ENCODE measurements around the gene ACACB. TPM values are rescaled to one million over a fixed set of nuclear protein-coding genes. Genes with fewer than 3 reads are reported as not detected.

Gene ACACB
- total RNA-seq, 1 experiment from 2014 or later: 8.2 TPM

- Histone ChIP-seq H3K9me3 (ENCODE audit: low read depth, low read length, poor library complexity, severe bottlenecking) (no peaks in the 10 kb centered on the region), H3K4me1 (ENCODE audit: insufficient read depth, low read length, poor library complexity, severe bottlenecking) (no peaks in the 10 kb centered on the region), H3K4me3 (ENCODE audit: low read depth, low read length, poor library complexity, severe bottlenecking) (no peak overlapping the region), H3K36me3 (ENCODE audit: insufficient read depth, low read length, poor library complexity, severe bottlenecking) (no peaks in the 10 kb centered on the region), H3K27ac (ENCODE audit: low read depth, low read length, poor library complexity, severe bottlenecking) (no peak overlapping the region), H3K27me3 (replicated peaks; ENCODE audit: insufficient read depth, low read depth, low read length, poor library complexity) (no peaks in the 10 kb centered on the region)
- TF ChIP-seq EZH2 (IDR thresholded peaks at IDR 0.05; ENCODE audit: borderline replicate concordance, low read depth, low read length, poor library complexity, severe bottlenecking) (no peak), CTCF (conservative IDR thresholded peaks at IDR 0.05; ENCODE audit: low read depth, low read length) (no peak)
- intact Hi-C loops (cut with micrococcal nuclease; ENCODE audit: unreplicated experiment): no loop called here
- ChIA-PET CTCF (no interaction called here), POLR2A (ENCODE audit: low non-redundant PET) (no interaction called here)
- BruUV-seq (replicated peaks): no TSS peak
- DNase-seq (ENCODE audit: low spot score): no peak
Measured at GRCh38 chr12:109197327-109197726, 80.9 kb downstream of the ACACB start.

- intact Hi-C loops (cut with micrococcal nuclease; ENCODE audit: unreplicated experiment): no loop called here
- CTCF ChIA-PET: no interaction called here
- Histone ChIP-seq H3K27ac (ENCODE audit: low read depth, low read length, poor library complexity, severe bottlenecking) (no peak overlapping the region), H3K4me1 (ENCODE audit: insufficient read depth, low read length, poor library complexity, severe bottlenecking) (no peaks in the 10 kb centered on the region), H3K4me3 (ENCODE audit: low read depth, low read length, poor library complexity, severe bottlenecking) (no peak overlapping the region), H3K9me3 (ENCODE audit: low read depth, low read length, poor library complexity, severe bottlenecking) (no peaks in the 10 kb centered on the region), H3K27me3 (replicated peaks; ENCODE audit: insufficient read depth, low read depth, low read length, poor library complexity) (no peaks in the 10 kb centered on the region), H3K36me3 (ENCODE audit: insufficient read depth, low read length, poor library complexity, severe bottlenecking) (no peaks in the 10 kb centered on the region)
- no peak for DNase-seq (ENCODE audit: low spot score)
- POLR2A ChIA-PET (ENCODE audit: low non-redundant PET): no interaction called here
- no TSS peak for BruUV-seq (replicated peaks)
- no peak for TF ChIP-seq EZH2 (IDR thresholded peaks at IDR 0.05; ENCODE audit: borderline replicate concordance, low read depth, low read length, poor library complexity, severe bottlenecking)
- TF ChIP-seq CTCF (conservative IDR thresholded peaks at IDR 0.05; ENCODE audit: low read depth, low read length): no peak
Measured at GRCh38 chr12:109199324-109199723, 82.9 kb downstream of the ACACB start.

GRCh38 chr12:109200825-109201495 lies 84.6 kb downstream of the ACACB start:
- intact Hi-C loops (cut with micrococcal nuclease; ENCODE audit: unreplicated experiment): no loop called here
- CTCF ChIA-PET: no interaction called here

More at GRCh38 chr12:109200825-109201495, 84.6 kb downstream of the ACACB start:
- no peak for DNase-seq (ENCODE audit: low spot score)
- H3K27me3 ChIP-seq (replicated peaks; ENCODE audit: insufficient read depth, low read depth, low read length, poor library complexity): no peaks in the 10 kb centered on the region
- H3K4me3 ChIP-seq (ENCODE audit: low read depth, low read length, poor library complexity, severe bottlenecking): no peak overlapping the region
- no peak overlapping the region for H3K27ac ChIP-seq (ENCODE audit: low read depth, low read length, poor library complexity, severe bottlenecking)
- no peak for TF ChIP-seq EZH2 (IDR thresholded peaks at IDR 0.05; ENCODE audit: borderline replicate concordance, low read depth, low read length, poor library complexity, severe bottlenecking)
- TF ChIP-seq CTCF (conservative IDR thresholded peaks at IDR 0.05; ENCODE audit: low read depth, low read length): no peak
- no TSS peak for BruUV-seq (replicated peaks)
- H3K9me3 ChIP-seq (ENCODE audit: low read depth, low read length, poor library complexity, severe bottlenecking): no peaks in the 10 kb centered on the region
- POLR2A ChIA-PET (ENCODE audit: low non-redundant PET): no interaction called here
- H3K36me3 ChIP-seq (ENCODE audit: insufficient read depth, low read length, poor library complexity, severe bottlenecking): no peaks in the 10 kb centered on the region
- H3K4me1 ChIP-seq (ENCODE audit: insufficient read depth, low read length, poor library complexity, severe bottlenecking): no peaks in the 10 kb centered on the region

All from A673 (cell line).